GM23248 (cell line): ENCODE data around the gene GRIK3. TPM values are rescaled to one million over a fixed set of nuclear protein-coding genes. Genes with fewer than 3 reads are reported as not detected.

Experiments used
- DNase-seq: peaks from one replicate; pipeline ENCODE4 v3.0.0-alpha.2; 2015
- H2AFZ ChIP-seq: fragments of 200-600 bp; sonication (generic); 2 replicates; pipeline ENCODE4 v1.6.1; 2016; ENCODE audit warnings: antibody characterized with exemption
- H3F3A ChIP-seq: fragments of 200-600 bp; sonication (generic); 2 replicates; pipeline ENCODE4 v1.6.1; 2016; ENCODE audit warnings: mild to moderate bottlenecking, antibody characterized with exemption, mixed run types; ENCODE audit not compliant: insufficient read depth
- H3K27ac ChIP-seq: fragments of 200-600 bp; sonication (generic); 2 replicates; pipeline ENCODE4 v1.5.1; 2016; ENCODE audit warnings: mild to moderate bottlenecking
- H3K27me3 ChIP-seq: fragments of 200-600 bp; sonication (generic); replicated peaks from 2 replicates; pipeline ENCODE4 v1.6.1; 2016; ENCODE audit warnings: mild to moderate bottlenecking; ENCODE audit not compliant: insufficient read depth
- H3K36me3 ChIP-seq: fragments of 200-600 bp; sonication (generic); 2 replicates; pipeline ENCODE4 v1.6.1; 2016; ENCODE audit warnings: low read depth, mild to moderate bottlenecking
- H3K4me1 ChIP-seq: fragments of 200-600 bp; sonication (generic); 2 replicates; pipeline ENCODE4 v1.6.1; 2016; ENCODE audit warnings: mild to moderate bottlenecking; ENCODE audit not compliant: insufficient read depth
- H3K4me2 ChIP-seq: fragments of 200-600 bp; sonication (generic); one replicate; pipeline ENCODE4 v1.6.1; 2016; ENCODE audit warnings: mild to moderate bottlenecking; ENCODE audit not compliant: unreplicated experiment
- H3K4me3 ChIP-seq: fragments of 200-600 bp; sonication (generic); 2 replicates; pipeline ENCODE4 v1.5.1; 2016; ENCODE audit warnings: mild to moderate bottlenecking
- H3K79me2 ChIP-seq: fragments of 200-600 bp; sonication (generic); 2 replicates; pipeline ENCODE4 v1.6.1; 2016; ENCODE audit warnings: mild to moderate bottlenecking; ENCODE audit not compliant: insufficient read depth
- H3K9ac ChIP-seq: fragments of 200-600 bp; sonication (generic); 2 replicates; pipeline ENCODE4 v1.6.1; 2016; ENCODE audit warnings: mild to moderate bottlenecking
- H3K9me2 ChIP-seq: fragments of 200-600 bp; sonication (generic); 2 replicates; pipeline ENCODE4 v1.6.1; 2016; ENCODE audit warnings: mixed run types, mild to moderate bottlenecking, moderate library complexity; ENCODE audit not compliant: insufficient read depth
- H3K9me3 ChIP-seq: fragments of 200-600 bp; sonication (generic); one replicate; pipeline ENCODE4 v1.6.1; 2017; ENCODE audit warnings: low read depth
- H4K20me1 ChIP-seq: fragments of 200-600 bp; sonication (generic); 2 replicates; pipeline ENCODE4 v1.6.0; 2016; ENCODE audit not compliant: insufficient read depth
- EZH2 ChIP-seq: fragments of 200-600 bp; sonication (generic); IDR thresholded peaks from 2 replicates; pipeline ENCODE4 v1.6.1; 2018; ENCODE audit warnings: antibody characterized with exemption, mild to moderate bottlenecking; ENCODE audit not compliant: insufficient read depth, poor library complexity, severe bottlenecking
- EZH2phosphoT487 ChIP-seq: fragments of 200-600 bp; sonication (generic); IDR thresholded peaks from 2 replicates; pipeline ENCODE4 v1.6.1; 2018; ENCODE audit warnings: antibody characterized with exemption, moderate library complexity, mild to moderate bottlenecking, low read depth; ENCODE audit not compliant: insufficient read depth
- WGBS, 2 experiments: methylation state at CpG; one replicate each; pipeline ENCODE4 v1.1.6; 2015 to 2017; ENCODE audit warnings: low lambda C conversion rate in 2 of 2, low coverage in 1 of 2; ENCODE audit errors: missing lambda C conversion rate in 2 of 2; 5-methylcytosine and 5-hydroxymethylcytosine counted together
- in situ Hi-C: fragments of 300-500 bp; cut with MboI; formaldehyde crosslinking; loops from 2 replicates; pipeline ENCODE4 v1.15.0; 2020
- polyA plus RNA-seq: library from polyadenylated mRNA; unstranded; fragments of >200 nt; fragmentation: Nextera tagmentation; extraction: Ambion mirVana; gene quantifications from 2 replicates; pipeline ENCODE4 v1.2.1, GENCODE V29; 2016
- total RNA-seq: library from RNA; depleted of rRNA; stranded (reverse); fragments of >200 nt; shearing (Covaris generic); gene quantifications from 2 replicates; pipeline ENCODE4 v1.2.3, GENCODE V29; 2014

The GRIK3 gene
- total and polyA plus RNA-seq, 2 experiments from 2014 or later: not detected

GRCh38 chr1:36805979-36806640 lies 228.2 kb downstream of the GRIK3 start:
- Histone ChIP-seq H3K9me2 (no peaks in the 10 kb centered on the region), H3K27ac (no peak overlapping the region), H3K9ac (no peak overlapping the region), H3K36me3 (no peaks in the 10 kb centered on the region), H3K9me3 (no peaks in the 10 kb centered on the region), H2AFZ (no peak overlapping the region), H4K20me1 (no peaks in the 10 kb centered on the region), H3K4me2 (no peak overlapping the region), H3K79me2 (no peaks in the 10 kb centered on the region), H3F3A (no peaks in the 10 kb centered on the region), H3K4me1 (no peaks in the 10 kb centered on the region), H3K27me3 (no peaks in the 10 kb centered on the region), H3K4me3 (no peak overlapping the region)
- WGBS, 2 experiments: 56 to 59% methylated on average over 27 to 29 of the region's 29 CpGs
- DNase-seq: no peak
- in situ Hi-C loops: no loop called here
- no peak for TF ChIP-seq EZH2
- TF ChIP-seq EZH2phosphoT487: no peak

- WGBS, 2 experiments: 33 to 44% methylated on average over 17 of the region's 17 CpGs
- Histone ChIP-seq H3K27me3 (no peaks in the 10 kb centered on the region), H4K20me1 (no peaks in the 10 kb centered on the region), H3K4me2 (no peak overlapping the region), H2AFZ (no peak overlapping the region), H3K9me3 (no peaks in the 10 kb centered on the region), H3K27ac (no peak overlapping the region), H3K9me2 (no peaks in the 10 kb centered on the region), H3K36me3 (no peaks in the 10 kb centered on the region), H3K4me1 (no peaks in the 10 kb centered on the region), H3F3A (no peaks in the 10 kb centered on the region), H3K9ac (no peak overlapping the region), H3K4me3 (no peak overlapping the region), H3K79me2 (no peaks in the 10 kb centered on the region)
- no peak for DNase-seq
- TF ChIP-seq EZH2 (no peak), EZH2phosphoT487 (no peak)
- in situ Hi-C loops: no loop called here
Observed at GRCh38 chr1:36804669-36805314, 229.5 kb downstream of the GRIK3 start.

GRCh38 chr1:36803868-36804570 lies 230.3 kb downstream of the GRIK3 start:
- TF ChIP-seq EZH2phosphoT487: no peak
- no peak for TF ChIP-seq EZH2
- Histone ChIP-seq H3K9ac (no peak overlapping the region), H4K20me1 (no peaks in the 10 kb centered on the region), H3K79me2 (no peaks in the 10 kb centered on the region), H3K4me3 (no peak overlapping the region), H2AFZ (no peak overlapping the region), H3K9me3 (no peaks in the 10 kb centered on the region), H3K9me2 (no peaks in the 10 kb centered on the region), H3K4me1 (no peaks in the 10 kb centered on the region), H3K27me3 (no peaks in the 10 kb centered on the region), H3K4me2 (no peak overlapping the region), H3K36me3 (no peaks in the 10 kb centered on the region), H3F3A (no peaks in the 10 kb centered on the region), H3K27ac (no peak overlapping the region)
- WGBS, 2 experiments: 25 to 30% methylated on average over 9 of the region's 9 CpGs
- DNase-seq: no peak
- in situ Hi-C loops: no loop called here

GRCh38 chr1:36802018-36802417 lies 232.3 kb downstream of the GRIK3 start:
- Histone ChIP-seq H3K4me2 (no peak overlapping the region), H3K9ac (no peak overlapping the region), H3K4me3 (no peak overlapping the region), H2AFZ (no peak overlapping the region), H4K20me1 (no peaks in the 10 kb centered on the region), H3K9me2 (no peaks in the 10 kb centered on the region), H3K27me3 (no peaks in the 10 kb centered on the region), H3K79me2 (no peaks in the 10 kb centered on the region), H3F3A (no peaks in the 10 kb centered on the region), H3K36me3 (no peaks in the 10 kb centered on the region), H3K9me3 (no peaks in the 10 kb centered on the region), H3K4me1 (no peaks in the 10 kb centered on the region), H3K27ac (no peak overlapping the region)
- DNase-seq: no peak
- in situ Hi-C loops: no loop called here
- TF ChIP-seq EZH2phosphoT487 (no peak), EZH2 (no peak)
- WGBS, 2 experiments: 30 to 37% methylated on average over 8 of the region's 8 CpGs
